M059J (cell line): ENCODE measurements around the gene CPA2. TPM values are rescaled to one million over a fixed set of nuclear protein-coding genes. Genes with fewer than 3 reads are reported as not detected.
A peak's percentile ranks its signal among the peaks of the same experiment; 100 is the strongest.

Experiments
- DNase-seq: peaks from one replicate; pipeline ENCODE4 v3.0.0-alpha.2; 2012; ENCODE audit warnings: low read depth
- total RNA-seq: library from RNA; depleted of rRNA; stranded (reverse); fragments of >200 nt; shearing (Covaris generic); gene quantifications from 2 replicates; pipeline ENCODE4 v1.2.3, GENCODE V29; 2014

Gene CPA2
- total RNA-seq, 1 experiment from 2014 or later: 0.17 TPM

DNA sequence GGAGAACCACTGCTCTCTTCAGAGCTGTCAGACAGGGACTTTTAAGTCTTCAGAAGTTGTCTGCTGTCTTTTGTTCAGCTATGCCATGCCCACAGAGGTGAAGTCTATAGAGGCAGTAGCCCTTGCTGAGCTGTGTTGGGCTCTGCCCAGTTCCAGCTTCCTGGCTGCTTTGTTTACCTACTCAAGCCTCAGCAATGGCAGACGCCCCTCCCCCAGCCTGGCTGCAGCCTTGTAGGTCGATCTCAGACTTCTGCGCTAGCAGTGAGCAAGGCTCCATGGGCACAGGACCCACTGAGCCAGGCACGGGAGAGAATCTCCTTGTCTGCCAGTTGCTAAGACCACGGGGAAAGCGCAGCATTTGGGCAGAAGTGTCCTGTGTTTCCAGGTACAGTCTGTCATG lies 12.1 kb upstream of the CPA2 start:
- DNase-seq: no peak

DNA sequence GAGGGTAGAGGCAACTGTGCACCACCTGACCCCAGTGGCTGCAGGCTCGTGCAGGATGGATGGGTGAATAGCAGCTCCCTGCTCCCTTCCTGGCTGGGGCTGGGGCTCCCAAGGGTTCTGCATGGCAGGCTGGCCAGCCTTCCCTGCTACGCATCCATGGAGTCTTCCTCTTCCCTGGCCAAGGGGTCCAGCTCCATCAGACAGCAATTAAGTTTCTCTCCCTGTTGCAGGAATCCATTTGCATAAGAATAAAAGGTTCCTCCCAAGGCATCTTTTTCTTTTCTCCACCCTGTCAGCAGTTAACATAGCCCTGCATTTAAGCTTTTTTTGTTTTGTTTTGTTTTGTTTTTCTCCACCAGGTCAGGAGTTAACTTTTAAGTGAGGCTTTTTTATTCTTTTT lies 10.0 kb upstream of the CPA2 start:
- DNase-seq: no peak

DNA sequence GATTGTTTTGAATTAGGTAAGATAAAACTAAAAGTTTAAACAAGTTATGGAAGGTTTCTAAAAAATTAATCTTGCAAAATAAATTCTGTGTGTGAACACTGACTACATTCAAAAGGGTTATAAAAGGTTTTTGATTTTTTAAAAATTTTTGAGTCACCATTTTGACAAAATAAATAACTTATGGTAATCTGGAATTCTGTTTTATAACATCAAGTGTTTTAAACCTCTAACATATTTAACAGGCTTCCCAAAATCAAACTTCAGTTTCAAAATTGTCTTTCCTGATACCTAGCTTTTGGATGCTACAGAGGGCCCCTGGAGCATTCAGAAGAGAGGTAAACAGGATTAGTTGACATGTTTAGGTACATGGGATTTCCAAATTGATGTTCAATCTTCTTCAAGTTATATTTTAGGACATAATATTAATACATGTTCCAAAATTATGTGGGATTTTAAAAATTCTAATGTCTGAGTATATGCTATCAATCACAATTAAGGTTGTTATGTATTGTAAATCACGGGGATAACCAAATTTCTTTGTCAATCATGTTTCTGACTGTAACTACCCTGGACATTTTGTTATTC lies 8.1 kb upstream of the CPA2 start:
- DNase-seq: no peak

DNA sequence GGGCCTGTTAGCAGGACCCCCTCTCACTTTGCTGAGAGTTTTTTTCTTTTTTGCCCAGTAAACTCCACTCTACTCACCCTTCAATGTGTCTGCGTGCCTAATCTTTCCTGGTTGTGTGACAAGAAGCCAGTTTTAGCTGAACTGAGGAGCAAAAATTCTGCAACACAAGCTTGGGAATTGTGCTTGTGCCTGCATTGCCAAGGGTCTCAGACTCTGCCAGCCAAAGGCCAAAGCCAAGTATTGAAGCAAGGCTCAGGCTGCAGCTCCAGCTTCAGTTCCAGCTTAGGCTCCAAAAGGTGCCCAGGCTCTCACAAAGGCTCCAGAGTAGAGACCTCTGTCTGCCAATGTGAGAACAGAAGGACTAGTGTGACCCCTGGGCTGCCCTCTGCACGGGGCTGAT lies 4.2 kb upstream of the CPA2 start:
- no peak for DNase-seq

DNA sequence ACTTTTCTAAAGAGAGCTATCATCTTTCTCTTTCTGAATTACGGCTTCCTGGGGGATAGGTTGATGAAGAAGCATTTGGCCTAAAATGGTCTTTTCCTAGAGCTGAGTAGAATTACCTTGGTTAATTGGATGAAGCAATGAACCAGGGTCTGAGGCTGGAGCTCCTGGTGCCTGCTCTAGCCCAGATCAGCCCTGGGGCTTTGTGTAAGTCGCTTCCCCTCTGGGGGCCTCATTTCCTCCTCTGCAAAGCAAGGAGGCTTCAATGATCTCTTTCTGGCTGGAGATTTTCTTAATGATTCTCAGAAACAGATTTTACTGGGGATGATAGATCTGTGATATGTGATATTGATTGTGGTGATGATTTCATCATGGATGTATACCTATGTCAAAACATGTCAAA lies 3.5 kb upstream of the CPA2 start:
- DNase-seq: no peak

DNA sequence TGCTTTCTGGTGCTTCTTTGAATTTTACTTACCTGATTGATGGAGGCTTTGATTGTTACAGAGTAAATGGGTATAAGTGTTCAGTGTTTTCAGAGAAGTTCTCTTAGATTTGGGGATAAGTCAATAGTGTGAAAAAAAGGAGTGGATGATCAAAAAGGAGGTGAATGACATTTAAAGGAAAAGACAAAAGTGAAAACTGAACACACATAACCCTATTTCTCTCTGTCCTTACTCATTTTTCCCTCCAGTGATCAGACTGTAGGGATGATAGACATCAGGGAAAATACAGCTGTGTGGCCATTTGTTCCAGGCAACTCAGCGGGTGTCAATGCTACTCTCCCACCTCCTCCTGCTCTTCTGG lies 278 bp downstream of the CPA2 start:
- no peak for DNase-seq

DNA sequence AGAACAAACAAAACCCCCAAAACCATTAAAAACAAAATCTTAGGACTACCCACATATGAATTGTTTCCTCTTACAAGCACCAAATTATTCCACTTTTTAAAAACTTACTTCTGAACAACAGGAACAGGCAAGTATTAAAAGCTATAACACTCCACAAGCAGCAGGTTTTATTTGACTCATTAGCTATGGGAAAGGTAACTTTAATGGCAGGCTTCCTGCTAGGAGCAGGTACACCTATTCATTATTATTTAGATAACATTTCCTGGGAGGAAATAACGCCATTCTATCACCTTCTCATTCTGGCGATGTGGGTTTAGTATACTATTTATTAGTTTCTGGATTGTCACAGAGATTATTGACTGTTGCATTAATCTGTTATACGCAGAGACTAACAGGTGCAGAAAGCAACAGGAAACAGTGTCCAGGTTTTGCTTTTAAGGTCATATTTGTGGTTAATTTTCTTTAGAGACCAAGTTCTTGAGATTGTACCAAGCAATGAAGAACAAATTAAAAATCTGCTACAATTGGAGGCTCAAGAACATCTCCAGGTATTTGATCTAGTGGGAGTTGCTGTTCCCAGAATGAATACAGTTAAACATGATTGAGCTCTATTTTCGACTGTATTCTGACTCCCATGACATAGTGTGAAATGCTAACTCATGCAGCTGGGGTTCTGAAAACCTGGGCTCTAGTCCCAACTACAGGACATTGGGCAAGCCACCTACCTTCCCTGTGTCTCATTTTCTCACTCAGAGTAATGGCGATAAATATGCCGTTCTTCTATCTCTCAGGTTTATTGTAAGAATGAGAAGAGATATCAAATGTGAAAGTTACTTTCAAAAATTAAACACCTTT lies 2.0 kb downstream of the CPA2 start:
- no peak for DNase-seq

DNA sequence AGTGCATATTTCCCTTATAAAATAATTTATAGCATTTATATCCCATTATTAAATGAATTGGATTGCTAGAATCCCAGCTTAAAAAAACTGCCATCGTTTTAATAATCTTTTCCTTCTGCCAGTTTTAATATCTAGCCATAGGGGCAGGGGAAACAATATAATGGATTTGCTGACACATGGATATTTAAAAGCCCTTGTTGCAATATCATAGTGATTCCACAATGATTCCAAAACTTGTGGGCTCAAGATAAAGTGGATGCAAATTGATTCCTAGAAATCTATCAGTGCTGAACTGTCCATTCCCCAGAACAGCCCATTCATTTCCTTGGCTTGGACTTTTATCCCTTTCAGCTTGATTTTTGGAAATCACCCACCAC lies 2.6 kb downstream of the CPA2 start:
- no peak for DNase-seq

DNA sequence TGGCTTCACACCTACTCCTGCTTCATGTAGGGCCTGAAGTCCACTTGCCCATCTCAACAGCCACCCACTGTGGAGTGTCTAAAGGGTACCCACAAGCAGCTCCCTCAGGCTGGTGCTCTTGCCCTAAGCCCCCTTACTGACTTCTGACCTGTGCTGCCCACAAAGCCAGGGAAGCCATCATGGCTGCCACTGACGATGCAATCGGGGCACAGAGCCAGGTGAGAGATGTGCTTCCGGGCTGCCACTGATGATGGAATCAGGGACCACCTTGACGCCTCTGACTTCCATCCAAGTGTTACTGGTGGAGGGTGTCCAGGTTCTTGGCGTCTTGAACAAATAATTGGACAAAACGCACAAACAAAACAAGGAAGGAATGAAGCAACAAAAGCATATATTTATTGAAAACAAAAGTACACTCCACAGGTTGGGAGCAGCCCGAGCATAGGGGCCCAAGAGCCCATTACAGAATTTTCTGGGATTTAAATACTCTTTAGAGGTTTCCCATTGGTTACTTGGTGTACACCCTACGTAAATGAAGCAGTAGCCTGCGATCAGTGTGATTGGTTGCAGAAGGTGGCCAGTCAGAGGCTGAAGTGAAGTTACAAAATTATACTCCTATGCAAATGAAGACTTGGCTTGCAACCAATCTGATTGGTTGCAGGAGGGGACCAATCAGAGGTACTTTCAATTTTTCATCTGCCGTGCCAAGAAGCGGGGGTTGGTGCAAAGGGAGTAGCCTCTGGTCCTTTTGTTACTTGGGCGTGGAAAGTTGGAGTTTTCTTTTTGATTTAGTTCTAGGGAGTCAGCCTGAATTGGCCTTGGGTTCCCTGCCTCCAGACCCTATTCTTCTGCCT lies 4.5 kb downstream of the CPA2 start:
- no peak for DNase-seq

DNA sequence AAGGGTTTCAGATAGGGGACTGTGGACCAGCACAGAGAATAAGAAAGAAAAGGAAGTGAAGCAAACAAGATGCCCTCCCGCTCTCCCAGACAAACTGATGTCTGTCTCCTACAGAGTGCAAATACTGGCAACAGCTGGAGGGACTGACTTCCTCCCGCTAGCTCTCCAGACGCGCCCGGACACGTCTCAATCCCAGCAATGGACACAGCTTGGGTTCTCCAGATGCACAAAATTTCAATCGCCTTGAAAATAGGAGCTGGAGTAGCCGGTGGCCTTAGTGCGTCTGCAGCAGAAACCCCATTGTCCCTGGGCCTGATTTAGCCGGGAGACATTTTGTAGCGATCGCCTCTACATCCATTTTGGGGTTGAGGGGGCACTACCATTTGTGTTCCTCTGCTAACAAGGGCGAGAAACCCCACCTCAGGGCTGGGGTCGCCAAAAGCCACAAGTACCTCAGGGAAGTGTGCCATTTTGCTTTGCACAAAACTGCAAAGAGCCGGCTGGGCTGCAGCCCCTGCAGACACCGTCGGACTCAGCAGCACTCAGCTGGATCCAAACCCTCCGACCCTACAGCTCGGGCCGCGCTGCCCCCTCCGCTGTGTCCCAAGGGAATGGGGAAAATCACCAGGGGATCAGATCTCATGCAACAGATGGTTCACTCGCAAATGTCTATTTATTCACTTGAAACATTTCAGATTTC lies 5.9 kb downstream of the CPA2 start:
- no peak for DNase-seq

DNA sequence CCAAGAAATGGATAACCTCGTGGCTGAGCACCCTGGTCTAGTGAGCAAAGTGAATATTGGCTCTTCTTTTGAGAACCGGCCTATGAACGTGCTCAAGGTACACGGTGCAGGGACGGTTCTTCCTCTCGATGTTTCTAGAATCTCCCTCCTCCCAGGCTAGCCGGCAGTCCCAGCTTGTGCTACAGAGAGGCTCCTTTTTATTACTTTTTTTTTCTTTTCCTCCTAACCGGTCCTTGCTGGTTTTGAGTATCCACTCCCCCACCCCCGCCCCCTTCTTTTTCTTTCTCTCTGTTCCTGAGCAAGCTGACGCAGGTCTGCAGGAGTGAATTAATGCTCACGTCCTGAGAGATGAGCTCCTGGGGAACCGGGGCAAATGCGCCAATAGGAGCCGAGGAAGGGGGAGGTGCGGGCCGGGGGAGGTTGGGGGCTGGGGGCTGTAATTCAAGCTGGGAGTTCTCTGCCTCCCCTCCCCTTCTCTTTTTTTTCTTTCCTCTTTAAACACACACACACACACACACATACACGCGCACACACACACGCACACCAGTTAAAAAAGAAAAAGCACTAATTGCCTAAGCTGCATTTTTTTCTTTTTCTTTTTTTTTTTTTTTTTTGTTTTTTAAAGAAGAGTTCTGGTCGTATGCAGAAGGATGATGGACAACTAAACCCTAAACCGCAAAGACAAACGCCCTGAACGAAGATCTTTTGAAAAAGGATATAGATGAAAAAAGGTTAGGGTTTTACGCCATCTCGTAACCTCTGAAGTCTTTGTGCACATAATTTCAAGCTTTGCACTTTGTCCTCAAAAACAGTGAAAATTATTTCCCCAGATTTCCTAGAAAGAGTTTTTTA lies 6.6 kb downstream of the CPA2 start:
- peak; percentile 77 for DNase-seq

DNA sequence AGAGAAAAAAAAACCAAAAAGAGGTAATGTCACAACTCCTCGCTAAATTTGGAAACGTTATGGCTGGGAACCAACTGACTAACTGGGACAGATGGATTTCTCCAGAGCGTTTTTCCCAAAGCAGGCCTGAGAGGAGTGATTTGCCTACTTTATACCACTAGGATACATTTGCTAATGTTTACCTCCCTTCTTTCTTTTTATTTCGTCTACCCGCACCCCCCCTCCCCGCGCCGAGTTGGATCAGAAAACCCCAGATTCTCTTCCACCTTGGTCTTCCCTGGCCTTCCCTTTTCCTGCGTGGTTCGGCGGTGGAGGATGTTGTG lies 7.2 kb downstream of the CPA2 start:
- peak; percentile 56 for DNase-seq

DNA sequence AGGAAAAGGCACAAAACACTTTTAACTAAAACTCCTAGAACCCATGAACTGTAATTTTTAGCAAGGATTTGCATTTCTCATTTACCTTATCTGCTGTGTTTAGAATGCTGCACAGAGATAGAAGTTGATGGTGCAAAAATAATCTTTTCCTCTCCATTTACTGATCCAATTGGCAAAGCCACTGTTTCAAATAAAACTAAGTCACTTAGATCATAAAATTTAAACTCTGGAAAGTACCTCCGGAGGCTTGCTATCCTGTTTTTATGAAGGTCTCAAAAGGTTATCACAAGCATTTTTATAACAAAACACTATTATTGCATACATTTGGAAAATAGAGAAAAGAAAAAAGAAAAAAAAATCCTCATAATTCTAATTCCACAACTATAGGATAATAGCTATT lies 7.6 kb downstream of the CPA2 start:
- no peak for DNase-seq

DNA sequence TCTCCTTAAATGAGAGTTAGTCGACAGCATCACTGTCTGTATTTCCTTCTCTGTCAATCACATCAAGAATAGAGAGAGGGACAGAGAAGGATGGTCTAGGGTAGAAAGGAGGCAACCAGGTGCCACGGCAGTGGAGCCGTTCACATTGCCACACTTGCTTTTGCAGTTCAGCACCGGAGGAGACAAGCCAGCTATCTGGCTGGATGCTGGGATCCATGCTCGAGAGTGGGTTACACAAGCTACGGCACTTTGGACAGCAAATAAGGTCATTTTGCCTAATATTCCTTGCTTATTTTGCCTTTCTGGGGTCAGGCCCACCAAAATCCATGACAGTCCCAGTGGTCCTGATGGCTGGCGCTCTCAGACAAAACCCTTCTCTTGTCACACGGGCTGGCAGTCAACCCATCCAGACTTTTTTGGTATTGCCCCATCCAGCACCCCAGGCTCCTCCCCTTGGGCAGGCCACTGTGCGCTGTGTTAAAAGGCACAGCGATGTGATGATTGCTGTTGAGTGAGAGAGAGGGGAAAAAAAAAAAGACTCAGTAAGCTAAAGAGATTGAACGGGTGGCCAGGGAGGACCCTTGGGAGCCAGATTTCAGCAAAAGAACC lies 8.4 kb downstream of the CPA2 start:
- DNase-seq: peak; percentile 52

DNA sequence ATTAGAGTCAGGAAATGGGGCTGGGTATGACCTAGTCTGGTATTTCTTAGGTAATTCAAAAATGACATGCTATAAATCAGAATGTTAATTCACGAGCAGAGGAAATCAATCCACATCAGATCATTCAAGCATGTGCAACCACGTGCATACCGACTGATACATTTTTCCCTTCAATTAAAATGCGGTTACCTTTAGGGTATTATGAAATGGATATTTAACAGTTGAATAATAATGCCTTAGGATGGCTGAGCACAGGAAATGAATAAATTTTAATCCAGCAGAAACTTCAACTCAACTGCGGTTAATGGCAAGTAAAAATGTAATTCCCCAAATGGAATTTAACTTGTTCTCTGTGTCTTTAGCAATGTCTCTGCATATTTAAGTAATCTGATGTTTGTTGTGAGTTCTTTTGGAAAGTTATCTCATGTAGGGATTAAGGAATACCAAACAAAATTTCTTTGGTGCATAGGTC lies 9.2 kb downstream of the CPA2 start:
- DNase-seq: peak; percentile 90

DNA sequence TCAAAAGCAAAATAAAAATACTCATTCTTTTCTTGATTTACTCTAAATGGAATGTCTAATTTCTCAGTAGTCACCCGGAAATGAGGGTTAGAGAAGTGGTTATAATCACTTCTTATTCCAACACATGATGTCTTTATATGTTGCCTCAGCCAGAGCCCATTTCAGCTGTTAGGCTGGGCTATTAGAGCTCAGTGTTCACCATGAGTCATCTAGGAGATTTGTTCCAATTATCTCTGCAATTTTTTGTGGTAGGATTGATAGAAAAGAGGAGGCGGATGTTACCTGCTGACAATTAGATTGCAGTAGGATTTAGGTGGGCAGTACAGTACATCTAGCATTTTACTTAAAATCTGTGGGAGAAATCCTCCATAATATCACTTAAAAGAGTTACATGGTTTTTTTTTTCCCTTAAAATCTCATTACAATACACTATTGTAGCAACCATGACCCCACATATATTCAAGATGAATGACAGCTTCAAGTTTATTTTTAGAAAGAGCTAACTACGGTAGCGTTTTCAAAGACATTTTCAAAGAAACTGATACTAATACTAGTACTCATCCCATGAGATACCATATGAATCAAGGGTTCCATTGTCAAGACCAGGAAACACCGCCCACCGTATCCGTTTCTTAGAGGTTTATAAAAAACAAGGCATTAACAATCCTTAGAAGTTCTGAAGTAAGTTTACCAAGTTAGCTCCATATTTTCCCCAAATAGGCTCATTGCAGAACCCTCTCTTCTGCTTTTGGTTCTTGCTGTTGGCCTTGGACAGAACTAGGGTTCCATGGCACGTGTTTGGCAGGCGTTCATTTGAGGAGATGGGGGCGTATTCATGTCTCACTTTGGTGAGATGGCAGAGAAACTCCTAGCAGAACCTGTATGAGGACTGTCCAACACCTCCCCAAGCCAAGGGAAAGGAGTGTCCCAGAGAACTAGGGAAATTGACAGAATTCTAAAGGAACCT lies 10.4 kb downstream of the CPA2 start:
- peak; percentile 90 for DNase-seq

DNA sequence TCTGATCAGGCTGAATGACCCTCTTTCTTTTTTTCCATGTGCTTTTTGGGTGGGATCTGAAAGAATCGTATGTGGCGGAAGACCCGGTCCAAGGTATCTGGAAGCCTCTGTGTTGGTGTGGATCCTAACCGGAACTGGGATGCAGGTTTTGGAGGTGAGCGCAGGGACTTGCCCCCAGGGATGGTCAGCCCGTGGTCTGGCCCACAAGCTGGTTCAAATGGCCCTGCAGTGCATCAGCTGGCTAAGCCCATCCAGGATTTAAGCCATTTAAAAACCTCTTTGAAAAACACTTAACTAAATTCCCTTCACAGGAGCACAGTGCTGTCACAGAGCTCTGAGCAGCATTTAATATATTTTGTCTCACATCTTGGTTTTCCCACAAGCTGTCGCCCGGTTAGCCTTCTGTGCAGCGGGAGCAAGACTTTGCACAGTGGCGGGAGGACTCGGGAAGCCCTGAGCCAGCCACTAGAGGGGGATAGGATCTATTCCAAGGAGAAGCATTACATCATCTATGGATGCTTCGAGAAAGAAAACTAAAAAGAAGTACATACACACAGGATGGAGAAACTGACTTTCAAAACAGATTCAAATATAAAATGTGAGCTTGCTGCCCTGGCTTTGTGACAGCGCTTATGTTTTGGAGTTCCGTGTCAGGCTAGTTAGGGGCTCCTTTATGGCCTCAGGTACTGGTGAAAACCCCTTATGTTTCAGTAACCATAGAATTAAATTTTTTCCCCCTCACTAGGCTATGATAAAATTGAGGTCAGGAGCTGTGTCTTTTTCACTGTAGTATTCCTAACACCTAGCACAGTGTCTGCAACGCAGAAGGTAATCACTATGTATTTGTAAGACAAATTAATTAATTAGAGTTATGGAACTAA lies 11.3 kb downstream of the CPA2 start:
- DNase-seq: peak; percentile 71

DNA sequence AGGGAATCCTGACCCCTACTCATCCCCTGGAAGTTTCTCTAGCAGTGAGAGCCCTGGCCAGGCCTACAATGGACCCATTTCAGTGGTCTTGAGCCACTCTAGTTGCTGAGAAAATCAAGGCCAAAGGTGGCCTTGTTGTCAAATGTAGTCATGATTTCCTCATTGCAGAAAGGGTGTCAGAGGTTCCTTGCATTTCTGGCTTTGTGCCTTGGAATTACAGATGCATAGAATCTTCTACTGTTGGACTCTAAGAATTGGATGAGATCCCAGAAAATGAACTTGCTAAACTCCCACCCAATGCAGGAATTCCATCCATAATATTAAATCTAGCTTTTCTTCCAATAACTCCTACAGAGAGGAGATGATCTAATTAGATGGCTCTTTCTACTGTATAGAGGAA lies 12.2 kb downstream of the CPA2 start:
- DNase-seq: peak; percentile 62

DNA sequence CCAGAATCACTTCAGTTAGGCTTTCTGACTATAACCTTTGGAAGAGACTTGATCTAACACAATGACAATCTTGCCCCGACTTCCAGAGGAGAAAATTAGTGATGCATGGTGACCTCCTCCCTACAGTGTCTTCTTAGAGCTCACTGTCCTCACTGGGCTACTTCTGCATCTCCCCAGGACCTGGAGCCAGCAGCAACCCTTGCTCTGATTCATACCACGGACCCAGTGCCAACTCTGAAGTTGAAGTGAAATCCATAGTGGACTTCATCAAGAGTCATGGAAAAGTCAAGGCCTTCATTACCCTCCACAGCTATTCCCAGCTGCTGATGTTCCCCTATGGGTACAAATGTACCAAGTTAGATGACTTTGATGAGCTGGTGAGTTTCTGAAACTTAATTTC lies 12.6 kb downstream of the CPA2 start:
- DNase-seq: no peak
